ENCODE measurements around the gene SAP30BP.

Gene SAP30BP

GRCh38 chr17:75666959-75667790 lies at the start of gene SAP30BP, which contains the start of gene RECQL5:
Gene SAP30BP (plus strand): TSS chr17:75667338. CDS start chr17:75667373, 35 bp downstream.
Gene RECQL5 (minus strand): TSS chr17:75667154. CDS start chr17:75666557, 597 bp downstream.
- DNase-seq = peak; percentile 72 to 99 (median 96)

GRCh38 chr17:75617675-75618074 lies 49.5 kb upstream of the SAP30BP start:
- no peak for DNase-seq

- peak in 1 of 14 donors; percentile 65 for DNase-seq
These were observed 47.4 kb upstream of the SAP30BP start for GRCh38 chr17:75619506-75620431.

- DNase-seq = no peak
These were observed 45.6 kb upstream of the SAP30BP start for GRCh38 chr17:75621489-75621888.

- DNase-seq = no peak
These were observed 45.1 kb upstream of the SAP30BP start for GRCh38 chr17:75622076-75622475.

GRCh38 chr17:75622771-75623273 lies 44.3 kb upstream of the SAP30BP start:
- DNase-seq = no peak

GRCh38 chr17:75623386-75623785 lies 43.8 kb upstream of the SAP30BP start:
- DNase-seq = no peak

- DNase-seq = no peak
These were observed 43.1 kb upstream of the SAP30BP start for GRCh38 chr17:75624021-75624420.

- DNase-seq = no peak
These were observed 42.3 kb upstream of the SAP30BP start for GRCh38 chr17:75624714-75625345.

GRCh38 chr17:75625813-75626486 lies 41.2 kb upstream of the SAP30BP start:
- DNase-seq = peak in 1 of 14 donors; percentile 8

GRCh38 chr17:75626496-75627038 lies 40.6 kb upstream of the SAP30BP start:
- DNase-seq = no peak

- no peak for DNase-seq
These were observed 40.0 kb upstream of the SAP30BP start for GRCh38 chr17:75627094-75627493.

- DNase-seq = no peak
These were observed 38.7 kb upstream of the SAP30BP start for GRCh38 chr17:75628425-75628824.

- no peak for DNase-seq
These were observed 38.0 kb upstream of the SAP30BP start for GRCh38 chr17:75629157-75629556.

GRCh38 chr17:75630071-75630917 lies 36.8 kb upstream of the SAP30BP start:
- no peak for DNase-seq

- DNase-seq = no peak
These were observed 35.8 kb upstream of the SAP30BP start for GRCh38 chr17:75631353-75631752.

- no peak for DNase-seq
These were observed 34.7 kb upstream of the SAP30BP start for GRCh38 chr17:75632428-75632827.

GRCh38 chr17:75632863-75633485 lies 34.2 kb upstream of the SAP30BP start, which contains the start of gene SMIM5:
Gene SMIM5 (plus strand): TSS chr17:75633434. CDS start chr17:75640202, 6,768 bp downstream.
- peak; percentile 57 to 100 (median 92) for DNase-seq

- DNase-seq = peak in 12 of 14 donors; percentile 32 to 86 (median 69)
These were observed 33.4 kb upstream of the SAP30BP start for GRCh38 chr17:75633486-75634375.

Data from C1 segment of cervical spinal cord (tissue), 14 donors.